ENCODE measurements around the gene CDR2.

The CDR2 gene

DNA sequence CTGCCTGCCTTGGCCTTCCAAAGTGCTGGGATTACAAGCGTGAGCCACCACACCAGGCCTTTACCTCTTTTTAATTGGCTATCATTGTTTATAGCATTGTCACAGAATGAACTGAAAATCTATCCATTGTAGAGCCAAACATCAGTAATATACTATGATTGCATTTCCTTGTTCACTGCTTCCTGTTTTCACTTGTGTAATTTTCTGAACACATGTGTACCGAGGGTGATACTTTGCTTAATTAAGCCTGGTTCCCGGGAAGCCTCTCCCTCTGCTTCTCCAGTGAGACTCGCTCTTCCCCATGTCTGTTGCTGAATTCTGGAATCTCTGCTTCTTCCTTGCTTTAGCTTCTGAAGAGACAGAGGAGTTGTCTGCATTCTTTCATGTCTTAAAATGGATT, 44.1 kb downstream of the CDR2 start:
- POLR2A ChIA-PET: no interaction called here
- Histone ChIP-seq H3K4me1 (ENCODE audit: control insufficient read depth, insufficient read depth, low read length) (no peaks in the 10 kb centered on the region), H3K36me3 (ENCODE audit: control insufficient read depth in 2 of 2, insufficient read depth in 1 of 2, low read length in 2 of 2) (peaks cover 25 to 91% of the 10 kb centered on the region in 2 experiments), H3K4me3 (ENCODE audit: low read depth, low read length) (no peak overlapping the region), H3K27ac (ENCODE audit: extremely low read depth, low read depth, low read length) (no peak overlapping the region), H3K9me3 (ENCODE audit: control insufficient read depth, insufficient read depth, low read depth, low read length) (no peaks in the 10 kb centered on the region)
- CTCF ChIA-PET: interaction anchor here (0.9 kb wide), 1 partner anchor 1173 kb away, joined by 3 read pairs; no protein-coding TSS in a partner anchor
- TF ChIP-seq, protein P1, sequence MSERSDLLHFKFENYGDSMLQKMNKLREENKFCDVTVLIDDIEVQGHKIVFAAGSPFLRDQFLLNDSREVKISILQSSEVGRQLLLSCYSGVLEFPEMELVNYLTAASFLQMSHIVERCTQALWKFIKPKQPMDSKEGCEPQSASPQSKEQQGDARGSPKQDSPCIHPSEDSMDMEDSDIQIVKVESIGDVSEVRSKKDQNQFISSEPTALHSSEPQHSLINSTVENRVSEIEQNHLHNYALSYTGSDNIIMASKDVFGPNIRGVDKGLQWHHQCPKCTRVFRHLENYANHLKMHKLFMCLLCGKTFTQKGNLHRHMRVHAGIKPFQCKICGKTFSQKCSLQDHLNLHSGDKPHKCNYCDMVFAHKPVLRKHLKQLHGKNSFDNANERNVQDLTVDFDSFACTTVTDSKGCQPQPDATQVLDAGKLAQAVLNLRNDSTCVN (tag by site-specific recombination; optimal IDR thresholded peaks at IDR 0.05): no peak
- TF ChIP-seq ZSCAN23 (tag by site-specific recombination; IDR thresholded peaks at IDR 0.05) (no peak), MYNN (tag by site-specific recombination; IDR thresholded peaks at IDR 0.05; ENCODE audit: borderline replicate concordance) (no peak), ZBTB7A (tag by site-specific recombination; IDR thresholded peaks at IDR 0.05; ENCODE audit: low read depth) (no peak), ZNF561 (tag by site-specific recombination; IDR thresholded peaks at IDR 0.05; ENCODE audit: borderline replicate concordance) (no peak), SCRT2 (tag by site-specific recombination; IDR thresholded peaks at IDR 0.05) (no peak), ZBTB1 (tag by site-specific recombination; IDR thresholded peaks at IDR 0.05) (no peak), ZNF26 (tag by site-specific recombination; IDR thresholded peaks at IDR 0.05) (no peak), ZNF747 (tag by site-specific recombination; IDR thresholded peaks at IDR 0.05) (no peak), ZNF266 (tag by site-specific recombination; IDR thresholded peaks at IDR 0.05; ENCODE audit: low read depth) (no peak), ZNF707 (tag by site-specific recombination; IDR thresholded peaks at IDR 0.05) (no peak), ZNF777 (tag by site-specific recombination; IDR thresholded peaks at IDR 0.05; ENCODE audit: borderline replicate concordance) (no peak), ZNF423 (tag by site-specific recombination; IDR thresholded peaks at IDR 0.05) (no peak)
- TF ChIP-seq, protein P2, sequence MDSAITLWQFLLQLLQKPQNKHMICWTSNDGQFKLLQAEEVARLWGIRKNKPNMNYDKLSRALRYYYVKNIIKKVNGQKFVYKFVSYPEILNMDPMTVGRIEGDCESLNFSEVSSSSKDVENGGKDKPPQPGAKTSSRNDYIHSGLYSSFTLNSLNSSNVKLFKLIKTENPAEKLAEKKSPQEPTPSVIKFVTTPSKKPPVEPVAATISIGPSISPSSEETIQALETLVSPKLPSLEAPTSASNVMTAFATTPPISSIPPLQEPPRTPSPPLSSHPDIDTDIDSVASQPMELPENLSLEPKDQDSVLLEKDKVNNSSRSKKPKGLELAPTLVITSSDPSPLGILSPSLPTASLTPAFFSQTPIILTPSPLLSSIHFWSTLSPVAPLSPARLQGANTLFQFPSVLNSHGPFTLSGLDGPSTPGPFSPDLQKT (IDR thresholded peaks at IDR 0.05; ENCODE audit: borderline replicate concordance, low read depth, low read length): no peak

DNA sequence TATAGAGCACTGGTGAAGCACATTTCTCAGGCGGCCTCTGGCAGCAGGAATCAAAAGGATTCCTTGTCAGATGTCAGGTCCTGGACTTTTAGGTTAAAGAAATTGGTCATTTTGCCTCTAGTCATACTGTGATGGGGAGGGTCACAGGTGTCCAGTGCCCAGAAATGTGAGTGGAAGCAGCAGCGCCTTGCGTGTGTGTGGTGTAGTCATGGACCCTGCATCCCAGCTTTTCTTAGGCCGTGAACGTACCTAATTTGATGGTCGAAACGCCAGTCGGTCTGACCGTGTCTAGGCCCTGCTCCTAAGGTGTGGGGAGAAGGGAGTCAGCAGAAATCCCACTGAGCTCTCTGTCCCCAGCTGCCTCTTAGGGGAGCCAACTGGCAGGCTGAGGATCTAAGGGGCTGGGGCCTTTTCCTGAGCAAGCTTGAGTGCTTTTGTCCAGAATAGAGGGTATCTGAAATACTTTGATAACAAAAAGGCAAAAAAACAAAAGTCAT, 45.2 kb downstream of the CDR2 start:
- no peak overlapping the region for H3K4me3 ChIP-seq (ENCODE audit: low read depth, low read length)
- H3K36me3 ChIP-seq (ENCODE audit: control insufficient read depth in 2 of 2, insufficient read depth in 1 of 2, low read length in 2 of 2): peaks cover 25 to 91% of the 10 kb centered on the region in 2 experiments
- H3K27ac ChIP-seq (ENCODE audit: extremely low read depth, low read depth, low read length): no peak overlapping the region
- POLR2A ChIA-PET: interaction anchor here (0.7 kb wide), 1 partner anchor 1483 kb away, joined by 5 read pairs; no protein-coding TSS in a partner anchor
- H3K9me3 ChIP-seq (ENCODE audit: control insufficient read depth, insufficient read depth, low read depth, low read length): no peaks in the 10 kb centered on the region
- CTCF ChIA-PET: interaction anchor here (0.6 to 1.2 kb wide), 4 partner anchors 11 to 1172 kb away, joined by 3 read pairs; no protein-coding TSS in a partner anchor
- H3K4me1 ChIP-seq (ENCODE audit: control insufficient read depth, insufficient read depth, low read length): no peaks in the 10 kb centered on the region
- TF ChIP-seq ZNF155 (tag by site-specific recombination; IDR thresholded peaks at IDR 0.05) (no peak), TCF7L2 (IDR thresholded peaks at IDR 0.05; ENCODE audit: borderline replicate concordance, low read depth, low read length) (no peak), GFI1B (tag by site-specific recombination; IDR thresholded peaks at IDR 0.05) (no peak), ZNF140 (tag by site-specific recombination; IDR thresholded peaks at IDR 0.05) (no peak), ZNF133 (tag by site-specific recombination; IDR thresholded peaks at IDR 0.05) (no peak), ZNF473 (tag by site-specific recombination; IDR thresholded peaks at IDR 0.05) (no peak), SP7 (tag by site-specific recombination; IDR thresholded peaks at IDR 0.05) (no peak), PBX3 (CRISPR knock-in tag; IDR thresholded peaks at IDR 0.05) (no peak), KLF10 (tag by site-specific recombination; IDR thresholded peaks at IDR 0.05) (no peak), ZXDB (tag by site-specific recombination; IDR thresholded peaks at IDR 0.05) (no peak), ZFP37 (tag by site-specific recombination; IDR thresholded peaks at IDR 0.05) (no peak), ZNF248 (tag by site-specific recombination; IDR thresholded peaks at IDR 0.05) (no peak), ZNF423 (tag by site-specific recombination; IDR thresholded peaks at IDR 0.05) (no peak), ZNF645 (tag by site-specific recombination; IDR thresholded peaks at IDR 0.05) (no peak), ZNF658 (tag by site-specific recombination; IDR thresholded peaks at IDR 0.05) (no peak), PRDM1 (tag by site-specific recombination; IDR thresholded peaks at IDR 0.05) (no peak)
- TF ChIP-seq, protein P3, sequence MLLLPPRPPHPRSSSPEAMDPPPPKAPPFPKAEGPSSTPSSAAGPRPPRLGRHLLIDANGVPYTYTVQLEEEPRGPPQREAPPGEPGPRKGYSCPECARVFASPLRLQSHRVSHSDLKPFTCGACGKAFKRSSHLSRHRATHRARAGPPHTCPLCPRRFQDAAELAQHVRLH (tag by site-specific recombination; IDR thresholded peaks at IDR 0.05): no peak
